A673 (cell line): ENCODE measurements around the gene IGLL1. TPM values are rescaled to one million over a fixed set of nuclear protein-coding genes. Genes with fewer than 3 reads are reported as not detected.

Experiments used
- BruUV-seq: library from RNA; stranded (reverse); fragments of 400-500 nt; replicated peaks from 2 replicates; lab custom pipeline; 2021; lab: Mats Ljungman, UMichigan
- CTCF ChIA-PET: fragments of 300-600 bp; sonication (Branson Sonifier 250); formaldehyde crosslinking; loops from one replicate; lab custom pipeline; 2022; ENCODE audit warnings: antibody characterized with exemption; lab: Charles Lee
- POLR2A ChIA-PET: fragments of 300-600 bp; sonication (Branson Sonifier 250); formaldehyde crosslinking; loops from one replicate; lab custom pipeline; 2022; ENCODE audit warnings: antibody characterized with exemption; ENCODE audit not compliant: low non-redundant PET; lab: Charles Lee
- DNase-seq: peaks from one replicate; pipeline ENCODE4 v3.0.0-alpha.2; 2015; ENCODE audit warnings: low spot score
- H3K27ac ChIP-seq: fragments of 200-600 bp; sonication (generic); 2 replicates; pipeline ENCODE4 v1.5.1; 2016; ENCODE audit warnings: mixed run types, low read depth, mild to moderate bottlenecking, mixed read lengths, antibody characterized with exemption, low read length; ENCODE audit not compliant: poor library complexity, severe bottlenecking
- H3K27me3 ChIP-seq: fragments of 200-600 bp; sonication (generic); replicated peaks from 2 replicates; pipeline ENCODE4 v1.6.1; 2017; ENCODE audit warnings: mixed run types, low read depth, mild to moderate bottlenecking, mixed read lengths, antibody characterized with exemption, low read length; ENCODE audit not compliant: insufficient read depth, poor library complexity
- H3K36me3 ChIP-seq: fragments of 200-600 bp; sonication (generic); 2 replicates; pipeline ENCODE4 v1.6.1; 2016; ENCODE audit warnings: mixed run types, mild to moderate bottlenecking, mixed read lengths, antibody characterized with exemption, low read length; ENCODE audit not compliant: insufficient read depth, poor library complexity, severe bottlenecking
- H3K4me1 ChIP-seq: fragments of 200-600 bp; sonication (generic); 2 replicates; pipeline ENCODE4 v1.6.1; 2017; ENCODE audit warnings: mixed run types, mild to moderate bottlenecking, mixed read lengths, antibody characterized with exemption, low read length; ENCODE audit not compliant: insufficient read depth, poor library complexity, severe bottlenecking
- H3K4me3 ChIP-seq: fragments of 200-600 bp; sonication (generic); 2 replicates; pipeline ENCODE4 v1.5.1; 2016; ENCODE audit warnings: low read depth, mixed run types, mild to moderate bottlenecking, mixed read lengths, low read length; ENCODE audit not compliant: poor library complexity, severe bottlenecking
- H3K9me3 ChIP-seq: fragments of 200-600 bp; sonication (generic); 2 replicates; pipeline ENCODE4 v1.6.1; 2016; ENCODE audit warnings: mixed run types, low read depth, mild to moderate bottlenecking, mixed read lengths, antibody characterized with exemption, low read length; ENCODE audit not compliant: poor library complexity, severe bottlenecking
- EZH2 ChIP-seq: fragments of 200-600 bp; sonication (generic); IDR thresholded peaks from 2 replicates; pipeline ENCODE4 v1.6.1; 2017; ENCODE audit warnings: borderline replicate concordance, low read depth, mild to moderate bottlenecking, mixed read lengths, antibody characterized with exemption, low read length; ENCODE audit not compliant: poor library complexity, severe bottlenecking
- intact Hi-C: fragments of 100-400 bp; cut with micrococcal nuclease; formaldehyde crosslinking; loops from one replicate; pipeline ENCODE4 v1.10.0; 2022; ENCODE audit not compliant: unreplicated experiment
- total RNA-seq: library from RNA; stranded (reverse); gene quantifications from 2 replicates; pipeline ENCODE4 v1.2.3, GENCODE V29; 2021
- TF ChIP-seq, protein P1 (sequence below): fragments of 300-800, 200-600 bp; sonication (generic); conservative IDR thresholded peaks from 2 replicates; pipeline ENCODE4 v1.5.1; 2017; ENCODE audit warnings: low read depth, mild to moderate bottlenecking, antibody characterized with exemption, low read length, moderate library complexity, mixed read lengths

Gene IGLL1
- total RNA-seq, 1 experiment from 2014 or later, result not detected

DNA sequence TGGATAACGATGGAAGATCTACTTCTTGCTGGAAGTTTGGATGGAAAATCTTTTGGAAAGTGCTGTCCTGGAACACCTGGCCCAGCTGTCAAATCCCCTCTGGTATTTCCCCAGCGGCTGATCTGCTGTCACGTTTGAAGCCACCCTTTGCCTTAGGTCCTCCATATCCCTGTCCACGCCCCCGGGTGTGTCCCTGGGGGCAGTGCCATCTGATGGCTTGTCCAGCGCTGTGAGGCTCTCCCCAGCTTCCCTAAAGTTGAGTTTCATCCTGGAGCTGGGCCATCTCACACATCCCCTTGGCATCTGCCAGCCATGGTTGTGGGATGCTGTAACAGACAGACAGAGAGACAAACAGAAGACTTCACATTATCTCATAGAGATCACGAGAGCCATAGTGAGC, 3.1 kb upstream of the IGLL1 start:
- no peak for TF ChIP-seq EZH2
- TF ChIP-seq, protein P1, sequence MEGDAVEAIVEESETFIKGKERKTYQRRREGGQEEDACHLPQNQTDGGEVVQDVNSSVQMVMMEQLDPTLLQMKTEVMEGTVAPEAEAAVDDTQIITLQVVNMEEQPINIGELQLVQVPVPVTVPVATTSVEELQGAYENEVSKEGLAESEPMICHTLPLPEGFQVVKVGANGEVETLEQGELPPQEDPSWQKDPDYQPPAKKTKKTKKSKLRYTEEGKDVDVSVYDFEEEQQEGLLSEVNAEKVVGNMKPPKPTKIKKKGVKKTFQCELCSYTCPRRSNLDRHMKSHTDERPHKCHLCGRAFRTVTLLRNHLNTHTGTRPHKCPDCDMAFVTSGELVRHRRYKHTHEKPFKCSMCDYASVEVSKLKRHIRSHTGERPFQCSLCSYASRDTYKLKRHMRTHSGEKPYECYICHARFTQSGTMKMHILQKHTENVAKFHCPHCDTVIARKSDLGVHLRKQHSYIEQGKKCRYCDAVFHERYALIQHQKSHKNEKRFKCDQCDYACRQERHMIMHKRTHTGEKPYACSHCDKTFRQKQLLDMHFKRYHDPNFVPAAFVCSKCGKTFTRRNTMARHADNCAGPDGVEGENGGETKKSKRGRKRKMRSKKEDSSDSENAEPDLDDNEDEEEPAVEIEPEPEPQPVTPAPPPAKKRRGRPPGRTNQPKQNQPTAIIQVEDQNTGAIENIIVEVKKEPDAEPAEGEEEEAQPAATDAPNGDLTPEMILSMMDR, result no peak
- ChIA-PET CTCF (no interaction called here), POLR2A (no interaction called here)
- Histone ChIP-seq H3K27me3 (no peaks in the 10 kb centered on the region), H3K27ac (no peak overlapping the region), H3K4me1 (no peaks in the 10 kb centered on the region), H3K9me3 (no peaks in the 10 kb centered on the region), H3K4me3 (no peak overlapping the region), H3K36me3 (no peaks in the 10 kb centered on the region)
- intact Hi-C loops, result no loop called here
- BruUV-seq, result no TSS peak
- no peak for DNase-seq

DNA sequence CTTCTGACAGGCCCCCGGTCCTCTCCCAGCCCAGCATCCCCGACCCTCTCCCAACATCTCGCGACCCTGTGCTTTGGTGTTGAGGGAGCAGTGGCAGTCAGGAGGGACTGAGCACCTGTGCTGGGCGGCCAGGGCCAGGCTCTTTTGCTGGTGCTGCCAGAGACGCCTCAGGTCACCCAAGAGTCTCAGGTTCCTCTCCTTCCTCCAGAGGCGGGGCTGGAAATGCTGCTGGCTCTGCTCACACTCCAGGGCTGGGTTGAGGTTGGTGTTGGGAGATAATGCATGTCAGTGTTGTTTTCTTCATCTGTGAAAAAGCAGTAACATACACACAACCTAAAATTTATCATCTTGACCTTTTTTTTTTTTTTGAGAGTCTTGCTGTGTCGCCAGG, 1.2 kb upstream of the IGLL1 start:
- H3K9me3 ChIP-seq, result no peaks in the 10 kb centered on the region
- no peaks in the 10 kb centered on the region for H3K27me3 ChIP-seq
- no TSS peak for BruUV-seq
- H3K4me3 ChIP-seq, result no peak overlapping the region
- intact Hi-C loops, result no loop called here
- no peaks in the 10 kb centered on the region for H3K4me1 ChIP-seq
- TF ChIP-seq, protein P1, result no peak
- TF ChIP-seq EZH2, result no peak
- CTCF ChIA-PET, result no interaction called here
- POLR2A ChIA-PET, result no interaction called here
- no peak for DNase-seq
- H3K36me3 ChIP-seq, result no peaks in the 10 kb centered on the region
- H3K27ac ChIP-seq, result no peak overlapping the region

DNA sequence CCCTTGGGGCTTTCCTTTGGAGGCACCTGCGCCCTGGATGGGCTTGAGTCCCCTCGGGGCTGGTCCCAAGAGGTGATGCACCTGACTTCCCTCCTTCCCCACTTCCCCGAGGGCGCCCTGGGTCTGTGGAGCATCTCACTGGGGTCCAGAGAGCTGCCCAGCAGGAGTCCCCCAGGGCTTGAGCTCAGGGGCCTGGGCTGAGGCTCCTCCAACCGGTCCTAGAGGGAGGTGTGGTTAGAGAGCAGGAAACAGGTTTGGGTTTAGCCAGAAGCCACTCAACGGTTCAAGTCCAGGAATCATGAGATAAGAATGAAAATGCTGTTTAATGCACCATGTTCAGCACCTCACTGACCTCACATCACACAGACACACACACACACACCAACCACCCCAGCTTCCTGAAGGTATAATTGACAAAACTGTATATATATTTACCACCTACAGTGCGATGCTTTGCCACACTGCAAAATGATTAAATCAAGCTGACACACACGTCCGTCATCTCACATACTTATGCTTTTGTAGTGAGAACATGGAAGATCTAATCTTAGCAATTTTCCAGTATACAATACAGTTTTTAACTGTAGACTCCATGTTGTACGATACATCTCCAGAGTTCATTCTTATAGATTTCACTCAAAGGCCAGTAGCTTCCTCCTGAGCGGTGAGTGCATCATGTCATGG, 628 bp upstream of the IGLL1 start:
- no peaks in the 10 kb centered on the region for H3K27me3 ChIP-seq
- intact Hi-C loops, result no loop called here
- no peaks in the 10 kb centered on the region for H3K36me3 ChIP-seq
- H3K4me1 ChIP-seq, result no peaks in the 10 kb centered on the region
- no TSS peak for BruUV-seq
- no peak overlapping the region for H3K4me3 ChIP-seq
- DNase-seq, result no peak
- POLR2A ChIA-PET, result no interaction called here
- CTCF ChIA-PET, result no interaction called here
- H3K9me3 ChIP-seq, result no peaks in the 10 kb centered on the region
- TF ChIP-seq, protein P1, result no peak
- no peak for TF ChIP-seq EZH2
- no peak overlapping the region for H3K27ac ChIP-seq
